Left renal pelvis (tissue), 4 donors: ENCODE data around the gene STING1. TPM values are rescaled to one million over a fixed set of nuclear protein-coding genes. Genes with fewer than 3 reads are reported as not detected.
A peak's percentile ranks its signal among the peaks of the same experiment; 100 is the strongest.
"Not testable (repeated sequence)": the region's sequence is repeated elsewhere in the genome, so short reads cannot be mapped to it uniquely, and the experiment has no call there.

Source experiments
- DNase-seq, 4 donors: peaks; one replicate each; pipeline ENCODE4 v3.0.0-alpha.2; 2013; ENCODE audit warnings: low read depth in 4 of 4, low spot score in 3 of 4
- polyA plus RNA-seq, 4 donors: library from polyadenylated mRNA; unstranded; fragments of 120-200 nt; gene quantifications; one replicate each; pipeline ENCODE4 v1.2.1, GENCODE V29; 2013; ENCODE audit not compliant: insufficient read length in 4 of 4

Gene STING1
- polyA plus RNA-seq = 10 to 100 TPM; 29.6 to 65.9 (median 33.6) TPM

- DNase-seq = peak in 3 of 4 donors; percentile 52 to 70 (median 64)
Measured at GRCh38 chr5:139482050-139482889, at the start of gene STING1. TSS of gene STING1 (minus strand) at chr5:139482758. CDS start at chr5:139481704, 1,054 bp downstream.

- DNase-seq = no peak
Measured at GRCh38 chr5:139531772-139532169, 49.2 kb upstream of the STING1 start.

GRCh38 chr5:139530079-139530478 is 47.5 kb upstream of the STING1 start:
- not testable (repeated sequence) for DNase-seq

GRCh38 chr5:139528695-139529094 is 46.1 kb upstream of the STING1 start:
- DNase-seq = not testable (repeated sequence)

GRCh38 chr5:139527896-139528467 is 45.4 kb upstream of the STING1 start:
- DNase-seq = not testable (repeated sequence)

- DNase-seq = not testable (repeated sequence)
Measured at GRCh38 chr5:139527090-139527470, 44.5 kb upstream of the STING1 start.

- DNase-seq = not testable (repeated sequence)
Measured at GRCh38 chr5:139526309-139527089, 43.9 kb upstream of the STING1 start.

- DNase-seq = not testable (repeated sequence)
Measured at GRCh38 chr5:139525586-139526308, 43.2 kb upstream of the STING1 start.

- DNase-seq = no peak
Measured at GRCh38 chr5:139524940-139525585, 42.5 kb upstream of the STING1 start.

GRCh38 chr5:139524446-139524845 is 41.9 kb upstream of the STING1 start:
- no peak for DNase-seq

GRCh38 chr5:139523635-139524445 is 41.3 kb upstream of the STING1 start:
- DNase-seq = no peak

GRCh38 chr5:139517683-139518564 is 35.4 kb upstream of the STING1 start:
- peak; percentile 82 to 87 (median 86) for DNase-seq

- no peak for DNase-seq
Measured at GRCh38 chr5:139514486-139514856, 31.9 kb upstream of the STING1 start.

- DNase-seq = no peak
Measured at GRCh38 chr5:139513852-139514485, 31.4 kb upstream of the STING1 start.

- DNase-seq = peak in 3 of 4 donors; percentile 24 to 56 (median 53)
Measured at GRCh38 chr5:139513434-139513833, 30.9 kb upstream of the STING1 start.

GRCh38 chr5:139512786-139513390 is 30.3 kb upstream of the STING1 start:
- no peak for DNase-seq

- not testable (repeated sequence) for DNase-seq
Measured at GRCh38 chr5:139504722-139505121, 22.2 kb upstream of the STING1 start.
